SK-N-SH (cell line): ENCODE data around the gene INSRR. TPM values are rescaled to one million over a fixed set of nuclear protein-coding genes. Genes with fewer than 3 reads are reported as not detected.

ENCODE experiments used
- CTCF ChIA-PET: fragments of 300-600, 350-600 bp; formaldehyde crosslinking; extraction: SDS; loops from one replicate; lab custom pipeline; 2021; lab: Yijun Ruan, JAX
- POLR2A ChIA-PET: fragments of 350-600 bp; sonication (Branson Sonifier 250); formaldehyde crosslinking; extraction: SDS; loops from one replicate; lab custom pipeline; 2020; ENCODE audit warnings: antibody characterized with exemption, inconsistent platforms; lab: Yijun Ruan, JAX
- DNase-seq: peaks from one replicate; pipeline ENCODE4 v3.0.0; 2012
- H2AFZ ChIP-seq: fragments of 200-600 bp; sonication (generic); 2 replicates; pipeline ENCODE4 v1.8.1; 2016; ENCODE audit warnings: antibody characterized with exemption, mild to moderate bottlenecking, low read depth
- H3F3A ChIP-seq: fragments of 200-600 bp; sonication (generic); replicated peaks from 2 replicates; pipeline ENCODE3; 2016; ENCODE audit warnings: antibody characterized with exemption, mild to moderate bottlenecking; ENCODE audit not compliant: insufficient read depth
- H3K27ac ChIP-seq, 2 experiments: fragments of 200-500 bp in 1 of 2; fragments of 200-600 bp in 1 of 2; sonication (Bioruptor generic) in 1 of 2; sonication (generic), shearing (Covaris generic) in 1 of 2; 2 replicates each; pipeline versions ENCODE4 v1.5.1 to v1.6.1; 2014 to 2016; ENCODE audit warnings: low read depth in 2 of 2, inconsistent platforms in 1 of 2, low read length in 1 of 2, mild to moderate bottlenecking in 1 of 2, mixed read lengths in 1 of 2
- H3K27me3 ChIP-seq: fragments of 200-600 bp; sonication (generic), shearing (Covaris generic); 2 replicates; pipeline ENCODE4 v1.6.1; 2016; ENCODE audit warnings: mixed run types; ENCODE audit not compliant: insufficient read depth
- H3K36me3 ChIP-seq, 2 experiments: fragments of 200-500 bp in 1 of 2; fragments of 200-600 bp in 1 of 2; sonication (Bioruptor generic) in 1 of 2; sonication (generic) in 1 of 2; replicated peaks in 1 of 2; 2 replicates each; pipeline versions ENCODE3 to v1.5.1; 2014 to 2016; ENCODE audit warnings: low read length in 1 of 2, mild to moderate bottlenecking in 1 of 2; ENCODE audit not compliant: insufficient read depth in 2 of 2, control insufficient read depth in 1 of 2
- H3K4me1 ChIP-seq, 2 experiments: fragments of 200-500 bp in 1 of 2; fragments of 200-600 bp in 1 of 2; sonication (Bioruptor generic) in 1 of 2; sonication (generic), shearing (Covaris generic) in 1 of 2; 2 replicates each; pipeline versions ENCODE4 v1.5.1 to v1.6.1; 2014 to 2016; ENCODE audit warnings: low read depth in 1 of 2, low read length in 1 of 2, mixed run types in 1 of 2; ENCODE audit not compliant: insufficient read depth in 2 of 2, control insufficient read depth in 1 of 2
- H3K4me2 ChIP-seq: fragments of 200-600 bp; sonication (generic), shearing (Covaris generic); 2 replicates; pipeline ENCODE4 v1.6.1; 2017; ENCODE audit warnings: mixed run types
- H3K4me3 ChIP-seq, 2 experiments: fragments of 200-500 bp in 1 of 2; fragments of 200-600 bp in 1 of 2; sonication (Bioruptor generic) in 1 of 2; sonication (generic), shearing (Covaris generic) in 1 of 2; 2 replicates each; pipeline versions ENCODE4 v1.5.1 to v1.8.1; 2014 to 2016; ENCODE audit warnings: low read depth in 2 of 2, inconsistent platforms in 1 of 2, low read length in 1 of 2, mild to moderate bottlenecking in 1 of 2, mixed read lengths in 1 of 2, moderate library complexity in 1 of 2
- H3K79me2 ChIP-seq: fragments of 200-600 bp; sonication (generic); 2 replicates; pipeline ENCODE4 v1.8.1; 2017; ENCODE audit warnings: mild to moderate bottlenecking; ENCODE audit not compliant: insufficient read depth
- H3K9ac ChIP-seq: fragments of 200-600 bp; sonication (generic); 2 replicates; pipeline ENCODE4 v1.6.1; 2017; ENCODE audit warnings: mixed run types
- H3K9me2 ChIP-seq: fragments of 200-600 bp; sonication (generic); 2 replicates; pipeline ENCODE4 v1.6.1; 2017; ENCODE audit warnings: mixed run types
- H3K9me3 ChIP-seq: fragments of 200-600 bp; sonication (generic); 2 replicates; pipeline ENCODE4 v1.6.1; 2017; ENCODE audit warnings: mixed run types, mild to moderate bottlenecking, moderate library complexity
- H4K20me1 ChIP-seq: fragments of 200-600 bp; sonication (generic); 2 replicates; pipeline ENCODE4 v1.6.1; 2017; ENCODE audit warnings: mild to moderate bottlenecking, mixed run types; ENCODE audit not compliant: insufficient read depth
- CHD2 ChIP-seq: fragments of 150-350 bp; IDR thresholded peaks from 2 replicates; pipeline ENCODE4 v1.6.1; 2018; ENCODE audit warnings: low read length; ENCODE audit not compliant: partially characterized antibody
- CTCF ChIP-seq: fragments of 200-600 bp; sonication (generic); IDR thresholded peaks from 2 replicates; pipeline ENCODE4 v1.6.1; 2017; ENCODE audit warnings: antibody characterized with exemption, mild to moderate bottlenecking, moderate library complexity
- ELF1 ChIP-seq: IDR thresholded peaks from 2 replicates; pipeline ENCODE4 v1.4.0; 2012
- EZH2phosphoT487 ChIP-seq: fragments of 200-600 bp; sonication (generic); IDR thresholded peaks from 2 replicates; pipeline ENCODE4 v1.6.1; 2017; ENCODE audit warnings: low read depth, mixed run types, mild to moderate bottlenecking, antibody characterized with exemption, moderate library complexity, borderline replicate concordance
- GABPA ChIP-seq: IDR thresholded peaks from 2 replicates; pipeline ENCODE4 v1.4.0; 2012; ENCODE audit warnings: low read depth, mild to moderate bottlenecking
- MAX ChIP-seq: IDR thresholded peaks from 2 replicates; pipeline ENCODE4 v1.4.0; 2012; ENCODE audit warnings: low read depth
- MXI1 ChIP-seq: IDR thresholded peaks from 2 replicates; pipeline ENCODE4 v1.6.1; 2012; ENCODE audit warnings: mild to moderate bottlenecking, low read depth, low read length, improper control_type of control experiment
- PBX3 ChIP-seq: IDR thresholded peaks from 2 replicates; pipeline ENCODE4; 2012
- RAD21 ChIP-seq: IDR thresholded peaks from 2 replicates; pipeline ENCODE4 v1.6.1; 2012; ENCODE audit warnings: mild to moderate bottlenecking, low read length
- RCOR1 ChIP-seq: fragments of 150-350 bp; IDR thresholded peaks from 2 replicates; pipeline ENCODE4 v1.6.1; 2017; ENCODE audit warnings: antibody characterized with exemption, low read length
- SIN3A ChIP-seq: IDR thresholded peaks from 2 replicates; pipeline ENCODE4 v1.6.1; 2012; ENCODE audit warnings: low read depth, mild to moderate bottlenecking, low read length, moderate library complexity, borderline replicate concordance
- TAF1 ChIP-seq: IDR thresholded peaks from 2 replicates; pipeline ENCODE4 v1.6.1; 2012; ENCODE audit warnings: low read depth, mild to moderate bottlenecking, low read length, moderate library complexity, borderline replicate concordance
- TCF12 ChIP-seq: IDR thresholded peaks from 2 replicates; pipeline ENCODE4 v1.4.0; 2012
- YY1 ChIP-seq: IDR thresholded peaks from 2 replicates; pipeline ENCODE4 v1.4.0; 2012; ENCODE audit warnings: low read depth, mild to moderate bottlenecking
- WGBS: methylation state at CpG from one replicate; pipeline ENCODE4 v1.1.6; 2017; ENCODE audit warnings: low lambda C conversion rate; 5-methylcytosine and 5-hydroxymethylcytosine counted together
- polyA plus RNA-seq, 3 experiments: library from polyadenylated mRNA; depleted of rRNA; stranded (reverse); fragments of >200 nt; gene quantifications; 2 replicates each; pipeline ENCODE4 v1.2.3, GENCODE V29; 2012

The INSRR gene
- polyA plus RNA-seq, 1 of the 3 experiments (the other 2 are of a cell fraction): 0.20 TPM

GRCh38 chr1:156866249-156866909 lies 7.5 kb upstream of the INSRR start:
- no peaks in the 10 kb centered on the region for H4K20me1 ChIP-seq
- H3K27ac ChIP-seq: no peak overlapping the region
- H3K4me1 ChIP-seq: peaks cover 8 to 27% of the 10 kb centered on the region in 2 experiments; a peak in 2 of 4 replicates
- DNase-seq: no peak
- no peak overlapping the region for H2AFZ ChIP-seq
- peaks cover 13% of the 10 kb centered on the region for H3F3A ChIP-seq
- H3K9me2 ChIP-seq: no peaks in the 10 kb centered on the region
- H3K9me3 ChIP-seq: no peaks in the 10 kb centered on the region
- no peaks in the 10 kb centered on the region for H3K36me3 ChIP-seq
- 84% methylated on average over 10 of the region's 12 CpGs for WGBS
- H3K27me3 ChIP-seq: peaks cover 11% of the 10 kb centered on the region; the same call in 1 of the 2 replicates
- H3K79me2 ChIP-seq: no peaks in the 10 kb centered on the region
- ChIA-PET CTCF (interaction anchor here (1.0 to 22.1 kb wide), 4 partner anchors 10 to 177 kb away, joined by 3 to 455 read pairs (median 6); partner anchors contain the start of gene PEAR1), POLR2A (no interaction called here)
- H3K4me2 ChIP-seq: no peak overlapping the region
- no peak overlapping the region for H3K9ac ChIP-seq
- no peak overlapping the region for H3K4me3 ChIP-seq
- TF ChIP-seq ELF1: no peak
- TF ChIP-seq PBX3: no peak
- no peak for TF ChIP-seq RAD21
- TF ChIP-seq TCF12: no peak
- TF ChIP-seq MAX: no peak
- TF ChIP-seq RCOR1: no peak
- no peak for TF ChIP-seq YY1
- no peak for TF ChIP-seq CTCF
- TF ChIP-seq SIN3A: no peak
- TF ChIP-seq TAF1: no peak
- TF ChIP-seq MXI1: no peak
- no peak for TF ChIP-seq GABPA
- no peak for TF ChIP-seq EZH2phosphoT487

GRCh38 chr1:156865865-156866248 lies 6.9 kb upstream of the INSRR start:
- DNase-seq: no peak
- H3K79me2 ChIP-seq: no peaks in the 10 kb centered on the region
- TF ChIP-seq CHD2: no peak
- peaks cover 16% of the 10 kb centered on the region; the same call in 1 of the 2 replicates for H3K27me3 ChIP-seq
- H3F3A ChIP-seq: peaks cover 8% of the 10 kb centered on the region
- H3K36me3 ChIP-seq: no peaks in the 10 kb centered on the region
- CTCF ChIA-PET: interaction anchor here (1.0 to 22.1 kb wide), 6 partner anchors 9 to 208 kb away, joined by 3 to 455 read pairs (median 4); partner anchors contain the start of gene PEAR1
- 81% methylated on average over 4 of the region's 4 CpGs for WGBS
- H3K9me2 ChIP-seq: no peaks in the 10 kb centered on the region
- H3K9me3 ChIP-seq: no peaks in the 10 kb centered on the region
- POLR2A ChIA-PET: no interaction called here
- H3K9ac ChIP-seq: no peak overlapping the region
- no peak overlapping the region for H3K4me2 ChIP-seq
- H3K4me1 ChIP-seq: peaks cover 8 to 32% of the 10 kb centered on the region in 2 experiments; a peak in 2 of 4 replicates
- no peaks in the 10 kb centered on the region for H4K20me1 ChIP-seq
- H3K4me3 ChIP-seq: no peak overlapping the region
- no peak overlapping the region for H2AFZ ChIP-seq
- no peak overlapping the region for H3K27ac ChIP-seq
